ENCODE measurements around the gene FLG2. TPM values are rescaled to one million over a fixed set of nuclear protein-coding genes. Genes with fewer than 3 reads are reported as not detected.

FLG2 gene
- total RNA-seq, result not detected

DNA sequence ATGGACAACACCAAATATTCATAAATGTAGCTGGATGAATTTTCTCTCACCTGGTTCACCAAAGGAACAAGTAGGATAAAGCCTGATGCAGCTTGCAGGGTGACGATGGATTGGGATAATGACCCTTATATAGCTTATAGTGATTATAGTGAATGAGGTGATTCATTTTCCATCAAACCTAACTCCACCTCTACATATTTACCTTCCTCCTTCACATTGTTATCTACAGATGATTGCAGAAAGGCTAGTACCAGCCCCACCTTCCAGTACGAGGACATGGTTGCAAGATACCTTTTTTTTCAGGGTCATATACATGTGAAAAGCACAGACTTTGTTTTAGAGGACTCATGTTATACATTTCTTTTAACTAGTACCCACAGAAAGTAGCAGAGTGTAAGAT is at the start of gene FLG2:
TSS of gene FLG2 (minus strand) at position 101 of the 400 bp plus-strand sequence. CDS start 1,122 bp downstream, outside the sequence.
- no peaks in the 10 kb centered on the region for H3K4me1 ChIP-seq
- no peak for TF ChIP-seq POLR2A (IDR thresholded peaks at IDR 0.05)
- TF ChIP-seq CTCF (IDR thresholded peaks at IDR 0.05), result no peak
- TF ChIP-seq POLR2AphosphoS5 (IDR thresholded peaks at IDR 0.05; ENCODE audit: insufficient read depth in 1 of 2, low read depth in 1 of 2), result no peak
- H3K27ac ChIP-seq, result no peak within 1 kb of the TSS
- intact Hi-C loops (cut with DNase I), result no loop called here
- no peaks in the 10 kb centered on the region for H3K36me3 ChIP-seq
- H3K4me3 ChIP-seq, result no peak within 1 kb of the TSS
- no peaks in the 10 kb centered on the region for H3K27me3 ChIP-seq
- H3K9me3 ChIP-seq, result no peaks in the 10 kb centered on the region
- no peak for DNase-seq (ENCODE audit: extremely low spot score in 2 of 2)

GRCh38 chr1:152408664-152409063 is 48.9 kb upstream of the FLG2 start:
- Histone ChIP-seq H3K36me3 (no peaks in the 10 kb centered on the region), H3K4me3 (no peak overlapping the region), H3K27me3 (no peaks in the 10 kb centered on the region), H3K9me3 (no peaks in the 10 kb centered on the region), H3K27ac (no peak overlapping the region), H3K4me1 (no peaks in the 10 kb centered on the region)
- intact Hi-C loops (cut with DNase I), result no loop called here
- DNase-seq (ENCODE audit: extremely low spot score in 2 of 2), result no peak
- TF ChIP-seq CTCF (IDR thresholded peaks at IDR 0.05), result no peak
- TF ChIP-seq POLR2A (IDR thresholded peaks at IDR 0.05), result no peak
- no peak for TF ChIP-seq POLR2AphosphoS5 (IDR thresholded peaks at IDR 0.05; ENCODE audit: insufficient read depth in 1 of 2, low read depth in 1 of 2)

DNA sequence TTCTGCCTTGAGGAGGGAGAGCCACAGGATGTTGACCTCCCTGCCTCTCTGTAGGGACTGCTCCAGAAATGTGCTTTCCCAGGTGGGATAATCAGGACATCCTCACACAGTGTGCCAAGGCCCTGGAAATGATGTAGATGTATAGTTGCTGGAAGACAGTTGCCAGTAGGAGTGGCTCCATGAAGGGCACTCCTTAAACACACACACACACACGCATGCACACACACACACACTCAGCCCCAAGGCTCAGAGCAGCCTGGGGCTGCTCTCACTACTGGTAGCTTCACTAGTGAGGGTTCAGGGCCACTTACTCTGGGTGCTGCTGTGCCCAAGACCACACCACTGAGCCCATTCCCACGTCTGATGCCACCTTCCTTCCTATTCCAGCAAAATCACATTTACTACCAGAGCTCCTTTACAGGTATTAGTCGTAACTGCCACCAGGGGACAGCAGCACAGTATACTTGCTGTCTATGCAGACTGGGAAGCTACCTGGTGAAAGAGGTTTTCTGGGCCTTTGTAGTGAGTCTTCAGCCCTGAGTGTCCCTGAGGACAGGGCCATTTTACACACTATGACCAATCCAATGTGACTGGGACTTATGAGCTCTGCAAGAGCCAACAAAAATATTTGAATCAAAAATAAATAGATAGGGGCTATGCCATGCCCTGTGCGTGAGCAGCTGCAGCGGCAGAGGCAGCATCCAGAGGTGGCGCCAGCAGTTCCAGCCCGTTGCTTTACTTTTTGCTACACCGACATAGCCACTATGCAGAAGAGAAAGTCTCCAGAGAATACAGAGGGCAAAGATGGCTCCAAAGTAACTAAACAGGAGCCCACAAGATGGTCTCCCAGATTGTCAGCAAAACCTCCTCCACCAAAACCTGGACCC is 39.2 kb upstream of the FLG2 start:
- Histone ChIP-seq H3K27ac (no peak overlapping the region), H3K27me3 (no peaks in the 10 kb centered on the region), H3K9me3 (no peaks in the 10 kb centered on the region), H3K4me1 (no peaks in the 10 kb centered on the region), H3K4me3 (no peak overlapping the region), H3K36me3 (no peaks in the 10 kb centered on the region)
- no peak for DNase-seq (ENCODE audit: extremely low spot score in 2 of 2)
- intact Hi-C loops (cut with DNase I), result no loop called here
- TF ChIP-seq CTCF (IDR thresholded peaks at IDR 0.05) (peak in 1 of 3 experiments; percentile 12), POLR2A (IDR thresholded peaks at IDR 0.05) (no peak), POLR2AphosphoS5 (IDR thresholded peaks at IDR 0.05; ENCODE audit: insufficient read depth in 1 of 2, low read depth in 1 of 2) (no peak)

DNA sequence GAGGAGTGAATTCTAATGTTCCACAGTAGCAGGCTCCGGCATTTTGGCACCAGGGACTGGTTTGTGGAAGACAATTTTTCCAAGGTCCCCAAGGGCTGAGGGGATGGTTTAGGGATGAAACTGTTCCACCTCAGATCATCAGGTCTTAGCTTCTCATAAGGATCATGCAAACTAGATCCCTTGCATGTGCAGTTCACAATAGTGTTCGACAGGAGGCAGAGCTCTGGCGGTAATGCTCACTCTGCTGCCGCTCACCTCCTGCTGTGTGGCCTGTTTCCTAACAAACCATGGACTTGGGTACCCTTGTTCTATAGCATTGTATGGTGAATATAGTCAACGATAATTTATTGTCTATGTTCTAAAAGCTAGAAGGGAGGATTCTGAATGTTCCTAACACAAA is 37.7 kb upstream of the FLG2 start:
- Histone ChIP-seq H3K27me3 (no peaks in the 10 kb centered on the region), H3K36me3 (no peaks in the 10 kb centered on the region), H3K4me3 (no peak overlapping the region), H3K27ac (no peak overlapping the region), H3K9me3 (no peaks in the 10 kb centered on the region), H3K4me1 (no peaks in the 10 kb centered on the region)
- DNase-seq (ENCODE audit: extremely low spot score in 2 of 2), result no peak
- intact Hi-C loops (cut with DNase I), result no loop called here
- no peak for TF ChIP-seq POLR2AphosphoS5 (IDR thresholded peaks at IDR 0.05; ENCODE audit: insufficient read depth in 1 of 2, low read depth in 1 of 2)
- no peak for TF ChIP-seq POLR2A (IDR thresholded peaks at IDR 0.05)
- no peak for TF ChIP-seq CTCF (IDR thresholded peaks at IDR 0.05)

DNA sequence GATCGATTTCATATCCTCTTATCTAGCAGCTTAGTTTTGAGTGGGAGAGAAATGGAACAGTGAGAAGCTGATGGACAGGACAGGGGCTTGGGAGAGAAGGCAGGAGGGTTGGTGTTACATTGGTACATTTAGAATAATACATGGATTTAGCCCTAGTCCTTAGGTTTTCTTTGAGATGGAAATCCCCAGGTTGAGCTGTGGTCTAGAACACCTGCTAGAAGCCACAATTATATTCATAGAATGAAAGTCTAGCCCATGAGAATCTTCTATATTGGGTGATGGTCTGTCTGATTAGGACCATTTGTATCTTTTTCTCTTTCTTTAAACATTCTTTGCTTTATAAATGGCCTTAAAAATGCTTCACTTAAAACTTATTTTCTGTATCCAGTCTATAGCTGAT is 34.3 kb upstream of the FLG2 start:
- no peaks in the 10 kb centered on the region for H3K36me3 ChIP-seq
- H3K27ac ChIP-seq, result no peak overlapping the region
- H3K4me3 ChIP-seq, result no peak overlapping the region
- H3K27me3 ChIP-seq, result no peaks in the 10 kb centered on the region
- H3K9me3 ChIP-seq, result no peaks in the 10 kb centered on the region
- no peaks in the 10 kb centered on the region for H3K4me1 ChIP-seq
- intact Hi-C loops (cut with DNase I), result no loop called here
- TF ChIP-seq POLR2AphosphoS5 (IDR thresholded peaks at IDR 0.05; ENCODE audit: insufficient read depth in 1 of 2, low read depth in 1 of 2), result no peak
- no peak for TF ChIP-seq CTCF (IDR thresholded peaks at IDR 0.05)
- no peak for TF ChIP-seq POLR2A (IDR thresholded peaks at IDR 0.05)
- DNase-seq (ENCODE audit: extremely low spot score in 2 of 2), result no peak

Measured in vagina (tissue), 2 donors.